NCI-H748 treated with DMSO at 0.1 percent for 48 hours (cell line): Measurements from ENCODE around the gene FAF2.
A peak's percentile ranks its signal among the peaks of the same experiment; 100 is the strongest.
"Not testable (repeated sequence)": the region's sequence is repeated elsewhere in the genome, so short reads cannot be mapped to it uniquely, and the experiment has no call there.

Experiments
- DNase-seq: peaks from one replicate; lab custom pipeline; 2025; lab: John Stamatoyannopoulos, UW

FAF2 gene

DNA sequence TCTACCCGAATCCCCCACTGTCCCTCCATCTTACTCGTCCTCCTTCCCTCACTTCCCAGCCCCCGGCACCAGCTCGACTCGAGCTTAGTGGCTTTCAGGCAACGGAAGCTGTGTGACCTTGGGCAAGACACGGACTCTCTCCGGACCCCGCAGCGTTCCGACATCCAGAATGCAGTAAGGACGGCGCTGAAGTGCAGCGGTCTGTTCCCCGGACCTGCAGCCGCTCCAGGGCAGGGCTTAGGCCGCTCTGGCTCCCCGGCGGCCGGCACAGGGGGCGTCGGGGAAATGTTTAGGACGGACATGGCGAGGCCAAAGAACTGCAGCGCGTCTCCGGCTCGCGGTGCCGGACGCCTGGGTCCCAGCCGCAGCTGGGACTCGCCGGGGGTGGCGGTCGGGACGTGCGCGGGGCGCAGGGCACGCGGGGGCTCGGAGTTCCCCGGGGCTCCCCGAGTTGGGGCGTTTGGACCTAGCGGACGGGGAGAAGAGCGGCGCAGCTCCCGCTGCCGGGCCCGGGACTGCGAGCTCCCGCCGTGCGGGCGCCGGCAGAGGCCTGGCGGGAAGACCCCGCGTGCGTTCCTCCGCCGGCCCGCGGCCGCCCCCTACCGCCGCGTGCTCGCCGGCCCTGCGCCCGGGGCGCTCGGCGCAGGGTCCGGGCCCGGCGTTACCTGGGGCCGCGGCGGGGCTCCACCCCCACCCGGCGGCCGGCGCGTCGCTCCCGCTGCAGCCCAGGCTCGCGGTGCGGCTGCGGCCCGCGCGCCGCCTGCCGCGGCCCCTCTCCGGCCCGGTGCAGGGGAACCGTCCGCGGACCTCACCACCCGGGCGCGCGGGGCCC lies 94.6 kb downstream of the FAF2 start:
- no peak for DNase-seq

DNA sequence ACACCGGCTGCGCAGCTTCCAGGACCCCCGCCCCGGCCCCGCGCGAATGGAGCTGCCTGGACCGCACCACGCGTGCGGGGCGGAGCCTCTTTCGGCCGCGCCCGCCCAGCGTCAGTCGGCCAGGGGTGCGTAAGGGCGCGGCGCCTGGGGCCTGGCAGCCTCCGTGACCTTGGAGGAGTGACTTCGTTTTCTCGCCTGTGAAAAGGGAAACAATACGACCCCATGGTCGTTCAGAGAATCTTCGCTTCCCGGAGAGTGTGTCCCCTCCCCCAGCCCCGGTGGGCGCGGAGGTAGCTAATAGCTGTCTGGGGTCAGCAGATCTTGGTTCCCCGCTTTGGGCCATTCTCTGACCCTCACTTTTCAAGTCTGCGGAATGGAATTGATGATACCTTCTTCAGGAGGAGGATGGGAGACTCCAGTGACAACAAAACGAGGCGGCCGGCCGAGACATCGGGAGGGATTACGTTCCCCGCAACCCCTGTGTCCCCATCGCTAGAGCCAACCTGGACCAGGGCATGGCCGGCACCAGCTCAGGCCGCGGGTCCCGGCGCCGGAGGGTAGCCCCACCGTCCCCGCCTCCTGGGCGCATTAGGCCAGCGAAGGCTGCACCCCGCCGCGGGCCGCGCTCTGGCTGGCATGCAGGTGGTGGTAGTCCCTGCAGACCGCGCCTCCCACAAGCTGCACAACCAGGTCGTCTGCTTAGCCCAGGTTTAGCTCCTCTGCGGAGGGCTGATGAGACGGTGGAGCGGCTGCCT lies 95.4 kb downstream of the FAF2 start:
- peak; percentile 53 for DNase-seq

DNA sequence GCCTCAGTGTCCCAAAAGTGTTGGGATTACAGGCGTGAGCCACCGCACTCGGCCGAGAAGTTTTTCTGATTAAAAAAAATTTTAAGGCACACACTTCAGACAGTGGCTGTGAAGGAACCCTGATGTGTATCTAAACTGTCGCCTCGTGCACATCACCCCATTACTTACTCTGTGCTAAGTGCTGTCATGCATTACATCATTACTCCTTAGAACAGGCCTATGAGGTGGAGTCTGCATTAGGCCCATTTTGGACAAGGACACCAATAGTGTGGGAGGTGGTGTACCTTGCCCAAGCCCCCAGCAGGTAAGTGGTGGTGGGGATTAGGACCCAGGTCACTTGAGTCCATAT lies 97.2 kb downstream of the FAF2 start:
- DNase-seq, result no peak

DNA sequence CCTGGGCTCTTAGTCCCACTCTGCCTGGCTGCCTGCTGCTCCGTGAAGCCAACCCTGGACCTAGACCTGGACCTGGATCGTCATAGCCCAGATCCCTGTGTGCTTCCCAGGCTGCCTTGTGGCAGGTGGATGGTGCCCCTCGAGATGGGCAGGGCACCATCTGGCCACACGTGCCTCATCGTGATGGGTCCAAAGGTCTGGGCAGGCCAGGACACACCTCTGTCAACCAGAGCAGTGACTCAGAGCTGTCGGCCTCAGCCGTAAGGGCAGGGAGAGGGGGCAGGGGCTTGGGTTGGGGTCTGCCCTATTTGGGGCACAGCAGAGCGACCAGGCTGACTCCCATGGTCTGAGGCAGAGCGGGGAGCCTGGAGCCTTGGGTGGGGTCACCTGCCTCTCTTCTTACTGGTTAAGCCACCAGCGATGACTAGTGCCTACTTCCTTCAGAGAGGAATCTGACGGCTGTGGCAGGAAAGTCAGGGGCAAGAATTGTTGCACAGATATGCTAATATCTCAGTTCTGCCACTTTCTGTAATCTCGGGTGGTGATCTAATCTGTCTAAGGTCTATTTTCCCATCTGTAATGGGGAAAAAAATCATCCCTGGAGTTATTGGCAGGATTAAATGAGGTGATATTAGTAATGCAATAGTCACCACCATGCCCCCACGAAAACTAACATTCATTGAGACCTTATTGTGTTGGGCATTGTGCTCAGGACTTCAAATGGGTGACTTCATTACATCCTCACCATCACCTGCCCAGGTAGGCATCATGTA lies 97.7 kb downstream of the FAF2 start:
- no peak for DNase-seq

DNA sequence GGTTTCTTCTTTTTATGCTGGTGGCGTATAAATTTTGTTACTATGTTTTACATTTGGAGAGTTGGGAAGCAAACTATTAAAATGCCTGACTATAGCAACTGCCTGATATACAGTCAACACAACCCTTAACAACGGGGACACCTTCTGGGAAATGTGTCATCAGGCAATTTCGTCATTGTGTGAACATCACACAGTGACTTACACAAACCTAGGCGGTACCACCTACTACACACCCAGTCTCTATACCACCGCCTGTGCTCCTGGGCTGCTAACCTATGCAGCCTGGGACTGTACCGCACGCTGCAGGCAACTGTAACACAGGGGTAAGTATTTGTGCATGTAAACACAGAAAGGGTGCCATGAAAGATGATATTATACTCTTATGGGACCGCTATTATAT lies 99.6 kb downstream of the FAF2 start:
- no peak for DNase-seq

DNA sequence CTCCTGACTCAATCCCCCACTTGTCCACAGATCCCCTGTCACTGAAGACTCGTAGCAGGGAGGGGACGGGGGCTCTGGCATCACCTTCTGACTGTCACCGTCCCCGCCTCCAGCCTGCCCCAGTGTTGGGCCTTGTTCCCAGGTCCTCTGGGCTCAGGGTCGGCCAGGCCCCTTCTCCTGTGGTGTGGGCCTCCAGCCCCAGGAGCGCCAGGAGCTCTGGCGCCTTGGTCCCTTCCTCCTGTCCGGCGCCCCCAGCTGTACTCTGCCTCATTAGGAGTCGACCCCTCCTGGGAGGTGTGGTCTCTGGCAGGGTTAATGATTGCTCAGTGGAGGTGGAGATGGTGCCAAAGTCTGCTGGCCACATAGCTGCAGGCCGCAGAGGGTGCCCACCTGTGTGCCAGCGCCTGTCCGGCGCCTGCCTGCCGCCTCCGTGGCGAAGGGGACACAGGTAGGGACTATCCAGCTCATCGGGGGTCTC lies 100.8 kb downstream of the FAF2 start, which contains the start of gene CDHR2:
CDHR2 (plus strand) TSS at position 376 of the 478 bp plus-strand sequence. CDS start 16,011 bp downstream, outside the sequence.
- DNase-seq, result no peak

DNA sequence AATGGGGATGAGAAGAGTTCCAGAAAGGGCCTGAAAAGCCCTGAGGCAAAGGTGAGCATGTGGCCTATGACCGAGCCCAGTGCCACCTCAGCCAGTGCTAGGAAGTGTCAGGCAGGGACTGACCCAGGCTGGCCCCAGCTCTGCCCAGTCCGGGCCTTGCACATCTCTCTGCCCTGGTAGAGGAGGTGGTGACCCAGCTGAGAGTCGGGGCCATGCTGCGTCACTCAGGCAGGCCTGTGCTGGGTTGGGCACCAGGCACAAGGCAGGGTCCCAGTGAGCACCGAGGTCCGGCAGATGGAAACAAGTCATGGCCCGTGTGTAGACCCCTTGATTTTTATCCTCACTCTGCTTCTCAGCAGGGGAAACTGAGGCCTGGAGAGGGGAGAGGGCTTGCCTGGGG lies 101.7 kb downstream of the FAF2 start:
- no peak for DNase-seq

DNA sequence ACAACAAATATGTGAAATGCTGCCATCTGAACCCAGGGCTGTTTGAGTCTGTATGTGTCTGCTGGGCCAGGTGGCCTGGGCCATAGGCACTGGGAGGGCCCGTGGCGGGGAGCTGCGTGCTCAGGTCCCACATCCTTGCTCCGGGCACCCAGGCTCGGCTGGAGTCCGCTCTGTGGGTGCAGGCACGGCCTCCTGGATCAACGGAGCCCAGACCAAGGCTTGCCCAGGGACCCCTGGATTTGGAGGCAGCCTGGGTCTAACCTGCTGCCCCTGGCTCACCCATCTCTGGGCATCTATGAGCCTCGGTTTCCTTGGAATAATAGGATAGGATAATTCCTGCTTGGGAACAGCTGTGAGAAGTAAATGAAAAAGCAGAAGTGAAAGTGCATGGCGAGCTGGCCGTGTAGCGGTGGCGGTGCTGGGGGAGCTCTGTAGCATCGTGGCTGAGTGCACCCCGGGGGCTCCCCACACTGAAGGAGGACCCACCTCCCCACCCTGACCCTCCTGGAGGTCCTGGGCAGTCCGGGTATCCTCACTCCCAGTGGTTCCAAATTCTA lies 102.2 kb downstream of the FAF2 start:
- DNase-seq, result no peak

DNA sequence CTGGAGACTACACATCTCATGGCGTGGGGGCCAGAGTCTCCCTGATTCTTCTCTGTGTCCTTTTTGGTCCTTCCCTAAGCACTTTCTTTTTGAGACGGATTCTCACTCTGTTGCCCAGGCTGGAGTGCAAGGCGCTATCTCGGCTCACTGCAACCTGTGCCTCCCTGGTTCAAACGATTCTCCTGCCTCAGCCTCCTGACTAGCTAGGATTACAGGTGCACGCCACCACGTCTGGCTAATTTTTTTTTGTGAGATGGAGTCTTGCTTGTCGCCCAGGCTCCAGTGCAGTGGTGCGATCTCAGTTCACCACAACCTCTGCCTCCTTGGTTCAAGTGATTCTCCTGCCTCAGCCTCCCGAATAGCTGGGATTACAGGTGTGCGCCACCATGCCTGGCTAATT lies 102.8 kb downstream of the FAF2 start:
- not testable (repeated sequence) for DNase-seq

DNA sequence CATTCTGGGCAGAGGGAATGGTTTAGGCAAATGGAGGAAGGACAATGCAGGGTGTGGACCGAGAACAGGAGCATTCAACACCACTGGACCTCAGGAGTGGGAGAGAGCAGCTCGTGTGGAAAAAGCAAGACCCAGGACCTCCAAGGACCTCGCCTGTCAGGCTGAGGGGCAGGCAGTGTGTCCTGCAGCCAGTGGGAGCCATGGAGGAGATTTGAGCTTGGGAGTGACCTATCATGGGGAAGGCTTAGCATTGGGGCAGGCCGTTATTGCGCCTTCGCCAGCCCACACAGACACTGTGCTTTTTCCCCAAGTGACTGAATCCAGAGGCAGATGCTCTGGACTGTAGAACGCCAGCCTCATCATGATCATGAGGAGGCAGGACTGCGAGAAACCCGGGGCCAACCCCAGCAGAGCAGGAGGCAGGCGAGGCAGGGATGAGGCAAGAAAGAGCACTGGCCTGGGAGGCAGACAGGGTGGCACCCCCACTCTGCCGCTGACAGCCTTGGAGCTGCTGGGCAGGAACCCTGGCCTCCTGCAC lies 104.2 kb downstream of the FAF2 start:
- no peak for DNase-seq

DNA sequence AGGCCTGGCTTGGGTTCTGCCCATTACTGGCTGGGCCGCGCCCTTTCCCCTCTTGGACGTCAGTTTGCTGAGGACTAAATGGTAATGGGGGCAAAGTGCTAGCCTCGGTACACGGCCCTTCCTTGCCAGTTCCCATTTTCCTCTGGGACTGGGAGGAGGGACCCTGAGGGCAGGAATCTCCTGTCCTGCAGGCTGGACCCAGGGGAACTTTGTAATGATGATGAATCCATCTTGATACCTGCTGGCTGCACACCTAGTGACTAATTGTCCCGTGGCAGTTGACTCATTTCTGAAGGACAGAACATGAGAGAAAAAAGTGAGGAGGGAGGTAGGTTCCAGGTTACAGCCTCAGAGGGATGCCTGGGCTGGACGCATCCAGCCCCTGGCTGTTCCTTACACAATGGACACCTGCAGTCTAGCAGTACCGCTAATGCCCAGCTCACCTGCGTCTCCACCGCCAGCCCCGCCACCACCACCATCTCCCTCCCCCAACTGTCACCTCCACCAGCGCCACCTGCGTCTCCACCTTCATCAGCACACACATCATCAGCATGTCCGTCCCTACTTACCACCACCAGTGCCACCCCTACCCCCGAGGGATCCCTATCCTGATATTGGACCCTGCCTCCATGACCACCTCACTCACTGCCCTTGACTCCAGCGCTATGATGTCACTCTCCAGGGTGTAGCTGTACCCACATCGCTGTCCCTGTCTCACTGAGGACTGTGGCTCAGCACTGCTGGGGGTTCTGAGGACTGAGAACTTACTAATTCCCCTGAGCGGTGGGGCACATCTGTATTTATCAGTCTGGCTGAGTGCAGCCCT lies 105.3 kb downstream of the FAF2 start:
- no peak for DNase-seq

DNA sequence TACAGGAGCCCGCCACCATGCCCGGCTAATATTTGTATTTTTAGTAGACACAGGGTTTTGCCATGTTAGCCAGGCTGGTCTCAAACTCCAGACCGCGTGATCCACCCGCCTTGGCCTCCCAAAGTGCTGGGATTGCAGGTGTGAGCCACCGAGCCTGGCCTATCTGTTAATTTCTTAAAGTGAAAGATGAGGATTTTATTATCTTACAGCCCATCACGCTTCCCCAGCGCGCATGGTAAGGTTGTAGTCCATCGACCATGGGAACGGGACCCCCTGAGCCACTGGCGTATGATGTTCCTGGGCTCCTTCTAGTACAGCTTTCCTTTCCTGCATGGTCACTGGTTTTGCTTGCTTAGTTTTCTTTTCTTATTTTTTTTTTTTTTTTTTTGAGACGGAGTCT lies 109.7 kb downstream of the FAF2 start:
- no peak for DNase-seq
